ENCODE measurements around the gene NDUFB7.
"Not testable (repeated sequence)": the region's sequence is repeated elsewhere in the genome, so short reads cannot be mapped to it uniquely, and the experiment has no call there.

Gene NDUFB7

GRCh38 chr19:14570864-14571527, 870 bp downstream of the NDUFB7 start:
- no peak for DNase-seq

GRCh38 chr19:14567079-14567478, 4.8 kb downstream of the NDUFB7 start:
- DNase-seq, result no peak

GRCh38 chr19:14566712-14567077, 5.2 kb downstream of the NDUFB7 start:
- no peak for DNase-seq

- DNase-seq, result no peak
Observed at GRCh38 chr19:14565765-14566711, 5.8 kb downstream of the NDUFB7 start.

GRCh38 chr19:14565298-14565679, 6.6 kb downstream of the NDUFB7 start:
- no peak for DNase-seq

- not testable (repeated sequence) for DNase-seq
Observed at GRCh38 chr19:14564652-14565297, 7.1 kb downstream of the NDUFB7 start.

- peak; percentile 89 for DNase-seq
Observed at GRCh38 chr19:14563989-14564651, 7.7 kb downstream of the NDUFB7 start.

- DNase-seq, result no peak
Observed at GRCh38 chr19:14563590-14563926, 8.3 kb downstream of the NDUFB7 start.

GRCh38 chr19:14562660-14563589, 8.9 kb downstream of the NDUFB7 start:
- no peak for DNase-seq

GRCh38 chr19:14561847-14562351, 10.0 kb downstream of the NDUFB7 start:
- no peak for DNase-seq

- DNase-seq, result no peak
Observed at GRCh38 chr19:14561249-14561648, 10.6 kb downstream of the NDUFB7 start.

GRCh38 chr19:14560776-14561108, 11.1 kb downstream of the NDUFB7 start:
- no peak for DNase-seq

- no peak for DNase-seq
Observed at GRCh38 chr19:14559916-14560775, 11.7 kb downstream of the NDUFB7 start.

GRCh38 chr19:14558370-14559066, 13.3 kb downstream of the NDUFB7 start:
- DNase-seq, result no peak

- peak; percentile 87 for DNase-seq
Observed at GRCh38 chr19:14556662-14557188, 15.1 kb downstream of the NDUFB7 start.

- peak; percentile 45 for DNase-seq
Observed at GRCh38 chr19:14555918-14556661, 15.8 kb downstream of the NDUFB7 start.

GRCh38 chr19:14554382-14554812, 17.5 kb downstream of the NDUFB7 start:
- DNase-seq, result no peak

GRCh38 chr19:14553939-14554243, 18.0 kb downstream of the NDUFB7 start:
- no peak for DNase-seq
